ENCODE measurements around the gene TERB2.
A peak's percentile ranks its signal among the peaks of the same experiment; 100 is the strongest.
"Not testable (repeated sequence)": the region's sequence is repeated elsewhere in the genome, so short reads cannot be mapped to it uniquely, and the experiment has no call there.

The TERB2 gene

GRCh38 chr15:44956388-44956787 is at the start of gene TERB2:
Gene TERB2 (plus strand): TSS chr15:44956687. CDS start chr15:44956719, 32 bp downstream.
- DNase-seq, result no peak

GRCh38 chr15:44909423-44909822 is 47.1 kb upstream of the TERB2 start:
- DNase-seq, result no peak

GRCh38 chr15:44910981-44911625 is 45.4 kb upstream of the TERB2 start:
- DNase-seq, result no peak

GRCh38 chr15:44912186-44912585 is 44.3 kb upstream of the TERB2 start:
- DNase-seq, result not testable (repeated sequence)

- DNase-seq, result not testable (repeated sequence)
Measured at GRCh38 chr15:44912974-44913448, 43.5 kb upstream of the TERB2 start.

GRCh38 chr15:44918136-44918535 is 38.4 kb upstream of the TERB2 start:
- DNase-seq, result no peak

GRCh38 chr15:44928658-44929057 is 27.8 kb upstream of the TERB2 start:
- DNase-seq, result not testable (repeated sequence)

- not testable (repeated sequence) for DNase-seq
Measured at GRCh38 chr15:44930283-44930682, 26.2 kb upstream of the TERB2 start.

GRCh38 chr15:44958302-44958701 is 1.8 kb downstream of the TERB2 start:
- DNase-seq, result not testable (repeated sequence)

GRCh38 chr15:44968475-44968874 is 12.0 kb downstream of the TERB2 start:
- DNase-seq, result no peak

- no peak for DNase-seq
Measured at GRCh38 chr15:44971036-44971435, 14.5 kb downstream of the TERB2 start.

- peak; percentile 74 for DNase-seq
Measured at GRCh38 chr15:44976183-44976582, 19.7 kb downstream of the TERB2 start.

- not testable (repeated sequence) for DNase-seq
Measured at GRCh38 chr15:44977781-44978180, 21.3 kb downstream of the TERB2 start.

GRCh38 chr15:44979617-44980339 is 23.3 kb downstream of the TERB2 start:
- DNase-seq, result not testable (repeated sequence)

GRCh38 chr15:44984144-44984543 is 27.7 kb downstream of the TERB2 start:
- DNase-seq, result not testable (repeated sequence)

- not testable (repeated sequence) for DNase-seq
Measured at GRCh38 chr15:44986346-44987055, 30.0 kb downstream of the TERB2 start.

GRCh38 chr15:44987711-44988110 is 31.2 kb downstream of the TERB2 start:
- DNase-seq, result not testable (repeated sequence)

- not testable (repeated sequence) for DNase-seq
Measured at GRCh38 chr15:44988184-44988869, 31.8 kb downstream of the TERB2 start.

- not testable (repeated sequence) for DNase-seq
Measured at GRCh38 chr15:44988870-44989219, 32.4 kb downstream of the TERB2 start.

GRCh38 chr15:44997632-44998031 is 41.1 kb downstream of the TERB2 start:
- DNase-seq, result not testable (repeated sequence)

- no peak for DNase-seq
Measured at GRCh38 chr15:44999105-44999504, 42.6 kb downstream of the TERB2 start.

GRCh38 chr15:45001180-45001579 is 44.7 kb downstream of the TERB2 start:
- not testable (repeated sequence) for DNase-seq
